Mesenchymal stem cell (in vitro differentiated cells and primary cell): ENCODE measurements around the gene NOTUM.

Experiments used
- DNase-seq: peaks from one replicate; pipeline ENCODE4 v3.0.0-alpha.2; 2013
- H2AFZ ChIP-seq: one replicate; pipeline ENCODE4 v1.6.1; 2013; ENCODE audit warnings: low read depth, mild to moderate bottlenecking, control low read depth, inconsistent platforms, low read length, moderate library complexity
- H2AK5ac ChIP-seq: 2 replicates; pipeline ENCODE4 v1.6.1; 2013; ENCODE audit warnings: low read length, moderate library complexity, mild to moderate bottlenecking, inconsistent platforms; ENCODE audit not compliant: severe bottlenecking
- H2BK120ac ChIP-seq: one replicate; pipeline ENCODE4 v1.6.1; 2013; ENCODE audit warnings: low read depth, mild to moderate bottlenecking, inconsistent platforms, low read length, moderate library complexity
- H2BK12ac ChIP-seq, 2 experiments: one replicate each; pipeline ENCODE4 v1.6.1; 2013; ENCODE audit warnings: inconsistent platforms in 2 of 2, low read length in 2 of 2, mild to moderate bottlenecking in 2 of 2, moderate library complexity in 2 of 2, control low read depth in 1 of 2
- H2BK15ac ChIP-seq: one replicate; pipeline ENCODE4 v1.6.1; 2013; ENCODE audit warnings: mild to moderate bottlenecking, low read depth, inconsistent platforms; ENCODE audit not compliant: poor library complexity, severe bottlenecking
- H2BK5ac ChIP-seq: 2 replicates; pipeline ENCODE4 v1.6.1; 2013; ENCODE audit warnings: low read depth, mild to moderate bottlenecking, low read length, control low read depth, inconsistent platforms; ENCODE audit not compliant: poor library complexity, severe bottlenecking
- H3K14ac ChIP-seq, 2 experiments: one replicate each; pipeline ENCODE4 v1.6.1; 2013; ENCODE audit warnings: inconsistent platforms in 2 of 2, low read length in 2 of 2, control low read depth in 1 of 2, mild to moderate bottlenecking in 1 of 2, moderate library complexity in 1 of 2
- H3K18ac ChIP-seq, 2 experiments: one replicate each; pipeline ENCODE4 v1.6.1; 2013; ENCODE audit warnings: inconsistent platforms in 2 of 2, low read length in 2 of 2, control low read depth in 1 of 2, low read depth in 1 of 2, mild to moderate bottlenecking in 1 of 2
- H3K23ac ChIP-seq, 2 experiments: one replicate each; pipeline ENCODE4 v1.6.1; 2013; ENCODE audit warnings: inconsistent platforms in 2 of 2, low read length in 2 of 2, mild to moderate bottlenecking in 2 of 2, moderate library complexity in 2 of 2, control low read depth in 1 of 2
- H3K27ac ChIP-seq: 2 replicates; pipeline ENCODE4 v1.5.1; 2013; ENCODE audit warnings: mild to moderate bottlenecking, moderate library complexity, low read length, control low read depth, inconsistent platforms; ENCODE audit not compliant: poor library complexity, severe bottlenecking
- H3K27me3 ChIP-seq, 2 experiments: 2 replicates each; pipeline versions ENCODE4 v1.6.1 to v1.7.0; 2013; ENCODE audit warnings: low read length in 2 of 2, mild to moderate bottlenecking in 2 of 2, moderate library complexity in 2 of 2, control low read depth in 1 of 2, inconsistent platforms in 1 of 2; ENCODE audit not compliant: control insufficient read depth in 1 of 2, insufficient read depth in 1 of 2
- H3K36me3 ChIP-seq, 2 experiments: 2 replicates each; pipeline versions ENCODE4 v1.6.1 to v1.7.0; 2013; ENCODE audit warnings: low read length in 2 of 2, control low read depth in 1 of 2, inconsistent platforms in 1 of 2, low read depth in 1 of 2, mild to moderate bottlenecking in 1 of 2; ENCODE audit not compliant: insufficient read depth in 2 of 2, control insufficient read depth in 1 of 2
- H3K4ac ChIP-seq, 2 experiments: one replicate each; pipeline ENCODE4 v1.6.1; 2013; ENCODE audit warnings: inconsistent platforms in 2 of 2, low read length in 2 of 2, mild to moderate bottlenecking in 2 of 2, moderate library complexity in 2 of 2, control low read depth in 1 of 2, low read depth in 1 of 2
- H3K4me1 ChIP-seq: 2 replicates; pipeline ENCODE4 v1.6.1; 2013; ENCODE audit warnings: low read depth, low read length, control low read depth; ENCODE audit not compliant: control insufficient read depth, insufficient read depth
- H3K4me2 ChIP-seq: 2 replicates; pipeline ENCODE4 v1.6.1; 2013; ENCODE audit warnings: low read length, mild to moderate bottlenecking, inconsistent platforms; ENCODE audit not compliant: poor library complexity, severe bottlenecking
- H3K4me3 ChIP-seq, 2 experiments: 2 replicates each; pipeline versions ENCODE4 v1.5.1 to v1.7.0; 2013; ENCODE audit warnings: low read length in 2 of 2, mild to moderate bottlenecking in 2 of 2, control low read depth in 1 of 2, low read depth in 1 of 2; ENCODE audit not compliant: insufficient read depth in 1 of 2
- H3K79me1 ChIP-seq: replicated peaks from 2 replicates; pipeline ENCODE4 v1.6.1; 2013; ENCODE audit warnings: mild to moderate bottlenecking, control low read depth, low read length, inconsistent platforms; ENCODE audit not compliant: poor library complexity, severe bottlenecking
- H3K9ac ChIP-seq: 2 replicates; pipeline ENCODE4 v1.7.0; 2013; ENCODE audit warnings: mild to moderate bottlenecking, low read length, moderate library complexity
- H3K9me3 ChIP-seq: 2 replicates; pipeline ENCODE4 v1.7.0; 2013; ENCODE audit warnings: mild to moderate bottlenecking, low read length; ENCODE audit not compliant: control insufficient read depth
- H4K8ac ChIP-seq: one replicate; pipeline ENCODE4 v1.6.1; 2013; ENCODE audit warnings: inconsistent platforms, mild to moderate bottlenecking, low read length, moderate library complexity
- H4K91ac ChIP-seq: one replicate; pipeline ENCODE4 v1.6.1; 2013; ENCODE audit warnings: mild to moderate bottlenecking, low read length, inconsistent platforms
- WGBS: methylation state at CpG from one replicate; pipeline ENCODE4 v1.1.7; 2013; ENCODE audit warnings: mixed read lengths; 5-methylcytosine and 5-hydroxymethylcytosine counted together

NOTUM gene

GRCh38 chr17:81904600-81905423 lies 56.2 kb downstream of the NOTUM start:
- Histone ChIP-seq H3K27me3 (peaks cover 0 to 8% of the 10 kb centered on the region in 2 experiments), H2AFZ (no peak overlapping the region), H4K91ac (no peak overlapping the region), H3K18ac (no peak overlapping the region), H3K4ac (no peak overlapping the region), H3K23ac (no peak overlapping the region), H3K27ac (no peak overlapping the region), H3K79me1 (peaks cover 14% of the 10 kb centered on the region), H3K4me2 (no peak overlapping the region), H2BK12ac (no peak overlapping the region), H3K4me3 (no peak overlapping the region), H4K8ac (no peak overlapping the region), H3K14ac (no peak overlapping the region), H3K9ac (no peak overlapping the region), H2BK5ac (no peak overlapping the region), H3K9me3 (no peaks in the 10 kb centered on the region), H2BK15ac (no peak overlapping the region), H3K4me1 (peaks cover 27% of the 10 kb centered on the region), H2BK120ac (no peak overlapping the region), H3K36me3 (peaks cover 37 to 86% of the 10 kb centered on the region in 2 experiments), H2AK5ac (no peak overlapping the region)
- DNase-seq, result no peak
- 89% methylated on average over 28 of the region's 28 CpGs for WGBS

DNA sequence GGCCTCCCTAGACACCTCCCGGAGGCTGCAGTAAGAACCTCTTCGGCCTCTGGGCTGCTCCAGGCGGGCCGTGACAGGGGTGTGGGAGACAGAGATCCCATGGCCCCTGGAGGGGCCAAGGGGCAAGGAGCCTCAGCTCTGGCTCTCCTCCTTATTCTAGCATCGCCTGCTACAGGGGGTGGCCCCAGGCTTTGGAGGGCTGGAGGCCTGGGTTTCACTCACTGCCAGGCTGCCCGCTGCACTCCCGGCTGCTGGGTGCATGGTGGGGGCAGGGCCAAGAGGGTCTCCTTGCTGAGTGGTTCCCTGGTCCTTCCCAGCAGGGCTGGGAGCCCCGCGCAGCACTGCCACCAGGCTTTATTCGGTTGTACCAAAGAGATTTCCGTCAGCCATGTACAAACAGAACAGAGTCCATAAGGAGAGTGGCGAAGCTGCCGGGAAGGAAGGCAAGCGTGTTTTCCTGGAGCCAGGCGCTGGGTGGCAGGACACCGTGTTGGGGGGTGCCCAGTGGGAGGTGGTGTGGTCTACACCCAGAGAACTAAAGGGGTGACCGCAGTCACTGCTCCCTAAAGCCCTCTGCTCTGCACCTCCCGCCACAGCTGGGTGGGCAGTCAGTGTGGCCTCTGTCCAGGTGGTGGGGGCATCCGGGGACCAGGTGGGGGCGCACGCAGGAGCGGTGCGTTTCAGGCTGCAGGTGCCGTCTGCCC lies 56.9 kb downstream of the NOTUM start:
- H4K91ac ChIP-seq, result no peak overlapping the region
- WGBS, result 95% methylated on average over 24 of the region's 24 CpGs
- H3K9ac ChIP-seq, result no peak overlapping the region
- H3K9me3 ChIP-seq, result no peaks in the 10 kb centered on the region
- H3K79me1 ChIP-seq, result peaks cover 21% of the 10 kb centered on the region
- H3K27ac ChIP-seq, result no peak overlapping the region
- H2AK5ac ChIP-seq, result no peak overlapping the region
- H3K27me3 ChIP-seq, result peaks cover 0 to 8% of the 10 kb centered on the region in 2 experiments
- H2BK15ac ChIP-seq, result no peak overlapping the region
- peaks cover 42 to 89% of the 10 kb centered on the region in 2 experiments for H3K36me3 ChIP-seq
- H3K4ac ChIP-seq, result no peak overlapping the region
- no peak overlapping the region for H3K23ac ChIP-seq
- H2BK120ac ChIP-seq, result no peak overlapping the region
- H3K4me2 ChIP-seq, result no peak overlapping the region
- H3K18ac ChIP-seq, result no peak overlapping the region
- H2BK5ac ChIP-seq, result no peak overlapping the region
- no peak for DNase-seq
- no peak overlapping the region for H4K8ac ChIP-seq
- no peak overlapping the region for H3K14ac ChIP-seq
- H3K4me1 ChIP-seq, result peaks cover 30% of the 10 kb centered on the region
- no peak overlapping the region for H2BK12ac ChIP-seq
- no peak overlapping the region for H3K4me3 ChIP-seq
- no peak overlapping the region for H2AFZ ChIP-seq

GRCh38 chr17:81903415-81903831 lies 57.6 kb downstream of the NOTUM start:
- H3K27ac ChIP-seq, result no peak overlapping the region
- H2BK5ac ChIP-seq, result no peak overlapping the region
- H3K79me1 ChIP-seq, result peaks cover 19% of the 10 kb centered on the region
- no peak overlapping the region for H3K4ac ChIP-seq
- H2AFZ ChIP-seq, result no peak overlapping the region
- H2BK120ac ChIP-seq, result no peak overlapping the region
- no peak overlapping the region for H3K14ac ChIP-seq
- H2BK15ac ChIP-seq, result no peak overlapping the region
- H3K9ac ChIP-seq, result no peak overlapping the region
- H3K4me2 ChIP-seq, result no peak overlapping the region
- no peaks in the 10 kb centered on the region for H3K9me3 ChIP-seq
- peaks cover 45 to 84% of the 10 kb centered on the region in 2 experiments for H3K36me3 ChIP-seq
- no peak for DNase-seq
- H2AK5ac ChIP-seq, result no peak overlapping the region
- H3K4me3 ChIP-seq, result no peak overlapping the region
- WGBS, result 98% methylated on average over 10 of the region's 10 CpGs
- H3K18ac ChIP-seq, result no peak overlapping the region
- H4K91ac ChIP-seq, result no peak overlapping the region
- peaks cover 0 to 8% of the 10 kb centered on the region in 2 experiments for H3K27me3 ChIP-seq
- H2BK12ac ChIP-seq, result no peak overlapping the region
- no peak overlapping the region for H4K8ac ChIP-seq
- no peak overlapping the region for H3K23ac ChIP-seq
- H3K4me1 ChIP-seq, result peaks cover 34% of the 10 kb centered on the region
